ENCODE results near the gene C2CD4D. TPM values are rescaled to one million over a fixed set of nuclear protein-coding genes. Genes with fewer than 3 reads are reported as not detected.

The C2CD4D gene
- total RNA-seq, 1 donor from 2014 or later = 1.4 TPM

GRCh38 chr1:151858886-151859665 lies 19.5 kb upstream of the C2CD4D start:
- DNase-seq (ENCODE audit: low spot score) = peak; percentile 34

- peak; percentile 48 for DNase-seq (ENCODE audit: low spot score)
Measured at GRCh38 chr1:151858030-151858746, 18.6 kb upstream of the C2CD4D start.

- no peak for DNase-seq (ENCODE audit: low spot score)
Measured at GRCh38 chr1:151855933-151856332, 16.3 kb upstream of the C2CD4D start.

- peak; percentile 35 for DNase-seq (ENCODE audit: low spot score)
Measured at GRCh38 chr1:151855516-151855915, 15.9 kb upstream of the C2CD4D start.

- peak; percentile 37 for DNase-seq (ENCODE audit: low spot score)
Measured at GRCh38 chr1:151854658-151855057, 15.0 kb upstream of the C2CD4D start.

GRCh38 chr1:151853411-151853943 lies 13.9 kb upstream of the C2CD4D start, which contains the start of gene THEM5:
TSS of gene THEM5 (minus strand) at chr1:151853712. CDS start at chr1:151853565, 147 bp downstream.
- no peak for DNase-seq (ENCODE audit: low spot score)

GRCh38 chr1:151852733-151853132 lies 13.1 kb upstream of the C2CD4D start:
- DNase-seq (ENCODE audit: low spot score) = peak; percentile 15

GRCh38 chr1:151851886-151852285 lies 12.3 kb upstream of the C2CD4D start:
- peak; percentile 41 for DNase-seq (ENCODE audit: low spot score)

- DNase-seq (ENCODE audit: low spot score) = no peak
Measured at GRCh38 chr1:151849871-151850270, 10.3 kb upstream of the C2CD4D start.

GRCh38 chr1:151849126-151849525 lies 9.5 kb upstream of the C2CD4D start:
- DNase-seq (ENCODE audit: low spot score) = no peak

GRCh38 chr1:151847867-151848596 lies 8.4 kb upstream of the C2CD4D start:
- DNase-seq (ENCODE audit: low spot score) = no peak

- DNase-seq (ENCODE audit: low spot score) = no peak
Measured at GRCh38 chr1:151846686-151847237, 7.1 kb upstream of the C2CD4D start.

- DNase-seq (ENCODE audit: low spot score) = no peak
Measured at GRCh38 chr1:151846062-151846568, 6.5 kb upstream of the C2CD4D start.

- DNase-seq (ENCODE audit: low spot score) = no peak
Measured at GRCh38 chr1:151843398-151843797, 3.8 kb upstream of the C2CD4D start.

GRCh38 chr1:151841141-151841540 lies 1.5 kb upstream of the C2CD4D start:
- DNase-seq (ENCODE audit: low spot score) = no peak

GRCh38 chr1:151840421-151840820 lies 801 bp upstream of the C2CD4D start:
- DNase-seq (ENCODE audit: low spot score) = no peak

GRCh38 chr1:151839082-151839412 lies 573 bp downstream of the C2CD4D start:
- no peak for DNase-seq (ENCODE audit: low spot score)

GRCh38 chr1:151838222-151839081 lies 1.2 kb downstream of the C2CD4D start:
- no peak for DNase-seq (ENCODE audit: low spot score)

- DNase-seq (ENCODE audit: low spot score) = no peak
Measured at GRCh38 chr1:151837884-151838221, 1.8 kb downstream of the C2CD4D start.

GRCh38 chr1:151837197-151837596 lies 2.4 kb downstream of the C2CD4D start:
- DNase-seq (ENCODE audit: low spot score) = no peak

- no peak for DNase-seq (ENCODE audit: low spot score)
Measured at GRCh38 chr1:151835596-151835995, 4.0 kb downstream of the C2CD4D start.
